SW 1271 (cell line): ENCODE data around the gene LUC7L3.

ENCODE experiments used
- DNase-seq, 2 experiments: peaks; one replicate each; lab custom pipeline; 2025; lab: John Stamatoyannopoulos, UW

The LUC7L3 gene

DNA sequence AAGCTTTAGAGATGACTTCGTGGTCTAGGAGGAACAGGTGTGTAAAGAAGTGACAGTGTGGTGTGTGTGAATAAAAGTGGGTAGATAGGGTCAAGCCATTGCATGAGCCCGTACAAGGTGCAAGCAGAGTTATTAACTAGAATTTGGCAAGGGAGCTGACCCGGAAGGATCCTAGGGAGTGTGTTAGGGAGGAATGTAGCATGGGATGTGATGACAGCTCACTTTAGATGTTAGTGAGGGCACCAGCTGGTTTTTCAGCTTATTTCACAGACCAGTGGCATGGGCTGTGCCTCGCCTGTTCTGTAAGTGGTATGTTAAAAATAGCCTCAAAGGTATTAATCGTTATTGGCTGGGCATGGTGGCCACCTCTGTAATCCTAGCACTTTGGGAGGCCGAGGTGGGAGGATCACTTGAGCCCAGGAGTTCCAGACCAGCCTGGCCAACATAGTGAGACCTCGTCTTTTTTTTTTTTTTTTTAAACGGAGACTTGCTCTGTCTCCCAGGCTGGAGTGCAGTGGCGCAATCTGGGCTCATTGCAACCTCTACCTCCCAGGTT, 39.7 kb downstream of the LUC7L3 start:
- no peak for DNase-seq

DNA sequence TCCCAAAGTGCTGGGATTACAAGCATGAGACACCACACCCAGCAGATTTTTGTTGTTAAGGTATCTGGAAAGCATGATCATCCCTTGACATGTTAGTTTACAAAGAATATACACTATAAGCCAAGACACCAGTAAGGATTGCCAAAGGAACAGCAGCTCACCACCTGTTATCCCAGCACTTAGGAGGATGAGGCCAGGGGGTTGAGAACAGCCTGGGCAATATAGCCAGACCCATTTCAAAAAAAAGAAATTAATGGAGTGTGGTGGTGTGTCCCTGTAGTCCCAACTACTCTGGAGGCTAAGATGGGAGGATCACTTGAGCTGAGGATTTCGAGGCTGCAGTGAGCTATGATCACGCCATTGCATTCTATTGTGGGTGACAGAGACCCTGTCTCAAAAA, 42.8 kb downstream of the LUC7L3 start:
- DNase-seq: no peak

DNA sequence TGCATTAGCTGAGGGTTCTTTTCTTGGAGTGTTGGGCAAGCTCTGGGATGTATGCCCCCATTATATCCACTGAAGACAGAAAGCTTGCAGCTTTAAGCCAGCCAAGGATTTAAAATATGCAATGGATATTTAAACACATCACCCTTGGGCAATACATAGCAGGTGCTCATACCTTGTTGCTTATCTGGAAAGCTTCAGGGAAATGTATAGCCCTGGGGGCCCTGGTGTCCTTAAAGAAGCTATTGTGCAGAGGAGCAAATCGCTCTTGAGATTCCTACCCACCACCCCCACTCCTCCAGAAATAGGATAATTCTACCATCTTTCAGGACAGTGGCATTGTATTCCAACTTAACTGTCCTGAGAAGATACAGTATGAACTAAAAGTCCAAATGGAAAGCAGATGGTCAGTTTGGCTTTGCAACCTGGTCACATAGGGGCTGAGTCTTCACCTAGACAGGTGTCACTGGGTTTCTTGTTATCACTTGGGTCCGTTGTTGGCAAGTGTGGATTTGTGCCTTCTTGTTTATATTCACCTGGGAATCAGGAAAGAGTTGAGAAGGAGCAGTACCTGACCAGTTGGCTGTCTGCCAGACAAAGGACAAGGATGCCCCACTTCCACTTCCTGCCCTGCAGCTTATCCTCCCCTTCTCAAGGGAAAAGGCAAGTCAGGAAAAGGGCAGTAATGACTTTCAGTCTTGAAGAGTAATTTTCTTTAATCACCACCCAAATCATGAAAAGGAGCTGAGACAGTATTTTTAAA, 44.5 kb downstream of the LUC7L3 start:
- no peak for DNase-seq

DNA sequence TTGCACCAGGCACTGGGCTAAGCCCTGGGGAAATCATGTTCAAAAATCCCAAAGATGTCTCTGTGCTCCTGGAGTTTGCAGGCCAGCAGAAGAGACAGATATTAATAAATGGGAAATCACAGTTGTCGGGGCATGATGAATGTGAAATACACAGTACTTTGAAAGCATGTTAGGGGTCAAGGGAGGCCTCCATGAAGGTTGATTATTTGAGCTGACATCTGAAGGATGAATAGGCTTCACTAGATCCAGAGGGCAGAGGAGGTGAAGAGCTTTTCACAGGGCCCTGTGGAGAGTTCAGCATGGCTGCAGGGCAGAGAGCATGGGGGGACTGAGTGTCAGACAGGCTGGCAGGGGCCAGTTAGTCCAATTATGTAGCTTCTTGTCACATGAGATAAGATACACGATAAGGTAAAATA, 45.3 kb downstream of the LUC7L3 start:
- DNase-seq: no peak

DNA sequence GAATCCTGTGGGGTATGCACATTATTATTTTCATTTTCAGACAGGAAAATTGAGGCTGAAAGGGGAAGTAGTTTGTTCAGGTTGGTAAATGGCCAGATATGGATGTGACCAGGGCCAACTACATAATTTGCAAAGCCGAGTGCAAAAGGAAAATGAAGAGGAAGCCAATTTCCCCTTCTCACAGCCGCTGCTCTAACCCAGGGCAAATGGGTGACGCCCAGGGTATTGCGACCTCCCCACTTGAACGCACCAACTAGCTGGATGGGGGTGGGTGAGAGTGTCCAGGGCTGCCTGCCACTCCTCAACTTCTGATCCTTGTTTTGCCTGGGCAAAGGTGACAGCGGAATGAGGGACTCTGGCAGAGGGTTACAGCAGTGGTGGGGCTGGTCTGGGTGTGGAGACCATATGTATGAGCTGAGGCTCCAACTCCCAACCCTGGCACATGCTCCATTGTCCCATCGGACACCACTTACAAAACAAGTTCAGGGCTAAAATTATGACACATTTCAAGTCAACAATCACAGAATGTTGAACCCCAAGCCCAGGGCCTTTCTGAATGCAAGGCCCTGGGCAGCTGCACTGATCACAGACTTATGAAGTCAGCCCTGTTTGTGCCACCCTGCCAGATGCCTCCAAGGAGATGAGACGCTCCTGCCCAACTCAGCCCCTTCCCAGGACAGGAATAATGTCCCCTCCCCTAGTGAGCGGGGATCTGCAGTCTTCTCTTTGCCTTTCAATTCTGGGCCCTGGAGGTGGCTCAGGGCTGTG, 46.2 kb downstream of the LUC7L3 start:
- no peak for DNase-seq

DNA sequence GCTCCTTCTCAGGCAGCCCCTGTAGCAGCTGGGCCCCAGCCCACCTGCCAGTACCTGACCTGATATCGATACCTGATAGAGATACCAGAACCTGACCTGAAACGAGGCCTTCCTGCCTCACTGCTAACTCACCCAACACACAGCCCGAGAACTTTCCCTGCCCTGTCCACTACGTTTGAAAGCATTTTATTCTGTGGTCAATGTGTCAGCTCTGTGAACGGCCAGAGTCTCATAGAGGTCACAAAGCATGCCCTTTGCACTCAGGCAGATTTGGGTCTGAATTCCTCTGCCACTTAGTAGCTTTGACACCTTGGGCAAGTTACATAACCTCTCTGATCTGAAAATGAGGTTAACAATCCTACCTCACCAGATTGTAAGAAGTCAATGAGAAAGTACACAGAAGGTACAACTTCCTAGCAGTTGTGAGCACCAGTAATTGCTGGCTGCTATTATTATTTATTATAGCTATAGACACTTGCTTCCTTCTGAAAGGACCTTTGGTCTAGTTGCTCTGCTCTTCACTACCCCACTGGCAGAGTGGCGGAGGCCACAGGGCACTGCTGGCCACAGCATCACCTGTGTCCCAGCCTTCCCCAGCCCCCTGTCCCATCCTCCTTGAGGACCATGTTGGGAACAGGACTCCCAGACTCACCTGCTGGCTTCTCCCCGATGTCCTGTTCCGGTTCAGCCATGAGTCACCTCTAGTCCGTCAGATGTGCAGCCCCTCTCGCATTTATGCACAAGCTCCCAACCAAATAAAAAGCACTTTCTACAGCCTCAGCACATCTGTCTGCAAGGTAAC, 47.0 kb downstream of the LUC7L3 start:
- DNase-seq: no peak

DNA sequence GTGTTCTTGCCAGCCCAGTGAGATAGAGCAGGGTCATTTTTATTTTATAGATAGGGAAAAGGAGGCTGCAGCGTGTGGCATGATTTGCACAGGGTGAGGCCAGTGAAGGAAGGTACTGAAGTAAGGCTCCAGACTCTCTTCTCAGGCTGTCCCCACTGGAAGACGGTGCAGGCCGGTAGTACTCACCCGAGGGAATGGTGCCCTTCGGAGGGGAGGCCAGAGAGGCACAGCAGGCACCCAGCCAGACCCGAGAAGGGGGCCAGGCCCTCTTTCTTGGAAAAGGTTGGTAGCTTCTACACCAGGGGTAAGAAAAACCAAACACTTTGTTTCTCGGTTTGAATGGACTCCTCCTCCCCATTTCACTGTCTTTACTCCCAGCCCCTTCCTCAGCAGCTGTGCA, 47.6 kb downstream of the LUC7L3 start:
- no peak for DNase-seq

DNA sequence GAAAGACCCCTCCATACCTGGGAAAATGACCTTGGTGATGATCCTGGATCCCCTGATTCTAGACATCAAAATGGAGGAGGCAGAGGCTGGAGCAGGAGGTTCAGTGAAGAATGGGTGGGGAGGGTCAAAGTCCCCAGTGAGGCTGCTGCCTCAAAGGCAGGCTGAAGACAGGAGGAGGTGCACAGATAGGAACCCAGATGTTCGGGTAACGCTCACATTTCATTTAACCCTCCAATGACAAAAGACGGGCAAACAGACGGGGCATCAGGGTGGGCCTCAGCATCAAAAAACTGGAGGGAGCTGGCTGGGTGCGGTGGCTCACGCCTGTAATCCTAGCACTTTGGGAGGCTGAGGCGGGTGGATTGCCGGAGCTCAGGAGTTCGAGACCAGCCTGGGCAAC, 48.0 kb downstream of the LUC7L3 start, which contains the start of gene ANKRD40CL:
TSS of gene ANKRD40CL (minus strand) at position 73 of the 400 bp plus-strand sequence. CDS start 605 bp downstream, outside the sequence.
- DNase-seq: no peak

DNA sequence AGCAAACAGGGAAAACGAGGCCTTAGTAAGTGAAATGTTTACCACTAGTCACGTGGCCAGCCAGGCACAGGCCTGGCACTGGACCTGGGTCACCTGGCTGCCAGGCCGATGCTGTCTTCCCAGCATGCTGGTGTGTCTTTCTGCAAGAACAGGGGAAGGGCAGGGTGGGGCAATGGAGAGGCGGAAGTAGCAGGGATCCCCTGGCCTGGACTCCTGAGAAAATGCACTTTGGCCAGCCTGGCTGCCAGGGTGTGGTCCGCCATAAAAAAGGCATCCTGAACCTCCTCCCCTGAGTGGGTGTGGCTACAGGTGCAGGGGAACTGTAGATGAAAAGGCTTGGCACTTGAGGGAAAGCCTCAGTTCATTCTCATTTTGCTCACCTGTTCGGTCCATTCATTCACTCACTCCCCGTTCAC, 49.0 kb downstream of the LUC7L3 start:
- DNase-seq: no peak

DNA sequence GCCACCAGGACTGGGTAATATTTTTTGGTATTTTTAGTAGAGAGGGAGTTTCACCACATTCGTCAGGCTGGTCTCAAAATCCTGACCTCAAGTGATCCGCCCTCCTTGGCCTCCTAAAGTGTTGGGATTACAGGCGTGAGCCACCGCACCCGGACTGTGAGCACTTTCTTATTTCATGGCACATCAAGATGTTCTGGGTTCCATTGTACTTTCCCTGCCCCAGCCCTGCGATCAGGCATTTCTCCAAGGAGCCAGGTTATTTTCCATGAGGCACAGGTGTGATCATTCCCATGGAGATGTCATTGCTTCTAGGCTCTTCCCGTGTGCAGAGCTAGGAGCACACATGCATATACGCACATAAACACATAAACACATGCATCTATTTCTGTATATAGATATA, 50.5 kb downstream of the LUC7L3 start:
- no peak for DNase-seq

DNA sequence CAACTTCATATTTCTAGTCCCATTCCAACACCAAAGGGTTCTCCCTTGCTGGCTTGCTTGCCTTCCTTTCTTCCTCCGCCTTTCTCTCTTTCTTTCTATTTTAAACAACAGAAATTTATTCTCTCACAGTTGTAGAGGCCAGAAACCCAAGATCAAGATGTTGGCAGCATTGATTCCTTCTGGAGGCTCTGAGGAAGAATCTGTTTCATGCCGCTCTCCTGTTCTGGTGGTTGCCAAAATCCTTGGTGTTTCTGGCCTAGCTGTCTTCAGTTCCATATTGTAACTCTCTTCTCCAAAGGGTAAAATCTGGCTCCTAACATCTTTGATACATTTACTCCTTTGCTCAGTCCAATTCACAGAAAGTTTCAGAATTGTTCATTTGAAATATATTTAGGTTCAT, 50.9 kb downstream of the LUC7L3 start:
- no peak for DNase-seq

DNA sequence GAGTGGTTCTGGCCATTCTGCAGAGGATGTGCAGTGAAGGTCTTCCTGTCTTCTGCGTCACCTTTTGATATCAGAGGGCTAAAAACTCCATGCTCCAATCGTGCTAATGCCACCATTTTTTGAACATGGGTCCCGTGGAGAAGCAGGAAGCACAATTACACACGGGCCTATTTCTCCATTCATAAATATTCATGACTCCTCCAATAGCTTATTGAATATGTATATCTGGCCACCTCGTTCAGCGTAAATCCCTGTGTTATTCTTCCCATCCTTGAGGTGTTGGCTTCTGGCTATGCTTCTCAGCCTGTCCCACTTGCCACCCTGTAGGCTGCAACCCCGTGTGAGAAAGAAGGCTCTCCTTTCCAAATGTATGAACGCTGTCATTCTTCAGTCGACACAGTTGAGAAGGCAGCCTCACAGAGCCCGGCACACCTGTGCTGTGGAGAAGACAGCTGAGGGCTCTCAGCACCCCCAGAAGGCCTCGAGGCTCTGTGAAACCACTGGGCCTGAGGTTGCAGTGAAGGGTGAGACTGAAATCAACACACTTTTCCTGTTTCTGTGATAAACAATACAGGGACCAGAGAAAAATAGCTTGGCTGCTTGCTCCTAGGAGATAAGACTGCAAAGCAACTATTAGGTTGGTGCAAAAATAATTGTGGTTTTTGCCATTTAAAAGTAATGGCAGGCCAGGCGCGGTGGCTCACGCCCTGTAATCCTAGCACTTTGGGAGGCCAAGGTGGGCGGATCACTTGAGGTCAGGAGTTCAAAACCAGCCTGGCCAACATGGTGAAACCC, 52.8 kb downstream of the LUC7L3 start:
- no peak for DNase-seq

DNA sequence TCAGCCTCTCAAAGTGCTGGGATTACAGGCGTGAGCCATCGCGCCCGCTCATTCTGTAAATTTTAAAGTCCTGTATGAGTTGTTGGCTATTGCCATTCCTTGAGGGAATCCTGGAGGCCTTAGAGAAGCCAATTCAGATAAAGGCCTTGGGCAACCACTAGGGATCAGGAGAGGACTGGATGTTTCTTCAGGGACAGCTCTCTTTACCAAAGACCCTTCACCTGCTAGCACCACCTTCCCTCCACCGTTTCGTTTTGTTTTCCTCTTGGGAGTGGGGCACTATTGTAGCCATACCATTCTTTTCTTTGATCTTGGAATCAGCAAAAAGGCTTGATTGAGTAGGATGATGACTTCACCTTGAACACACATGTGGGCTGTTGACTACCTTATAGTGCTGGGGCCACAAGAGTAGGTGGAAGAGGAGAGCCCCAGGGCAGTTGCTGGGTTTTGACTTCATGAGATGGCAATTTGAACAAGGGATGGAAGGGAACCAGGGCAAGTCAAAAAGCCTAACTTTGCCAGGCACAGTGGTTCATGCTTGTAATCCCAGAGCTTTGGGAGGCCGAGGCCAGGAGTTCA, 54.9 kb downstream of the LUC7L3 start:
- no peak for DNase-seq

DNA sequence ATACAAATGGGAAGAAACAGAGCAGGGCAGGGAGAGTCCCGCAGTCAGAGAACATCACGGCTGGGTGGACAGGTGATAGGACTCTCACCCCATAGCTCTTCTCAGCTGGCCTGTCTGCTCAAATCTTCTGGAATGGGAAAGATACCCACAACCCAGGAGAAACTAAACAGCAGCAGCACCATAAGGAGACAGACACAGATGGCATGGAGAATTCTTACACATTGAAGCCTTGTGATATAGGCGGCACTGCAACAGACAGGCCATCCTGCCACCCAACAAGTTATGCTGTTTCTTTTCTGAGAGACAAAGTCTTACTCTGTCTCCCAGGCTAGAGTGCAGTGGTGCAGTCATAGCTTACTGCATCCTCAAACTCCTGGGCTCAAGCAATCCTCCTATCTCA, 56.5 kb downstream of the LUC7L3 start:
- no peak for DNase-seq

DNA sequence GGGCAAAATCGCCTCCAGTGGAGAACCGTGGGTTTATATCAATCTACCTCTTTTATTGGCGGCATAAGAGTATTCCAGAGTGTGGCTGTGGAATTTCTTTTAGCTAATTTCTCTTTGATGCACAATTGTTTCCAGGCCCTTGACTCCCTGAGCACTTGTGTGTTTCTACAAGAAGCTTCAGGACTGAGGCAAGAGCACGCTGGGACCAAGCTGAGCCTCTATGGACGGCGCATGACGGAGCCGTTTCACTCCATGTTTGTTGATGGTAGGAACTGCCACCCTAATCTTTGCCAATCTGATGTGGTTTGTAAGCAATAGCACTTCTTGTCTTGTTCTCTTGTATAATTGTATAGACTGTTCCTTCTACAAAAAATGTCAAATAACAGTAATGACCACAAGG, 59.1 kb downstream of the LUC7L3 start:
- DNase-seq: no peak

DNA sequence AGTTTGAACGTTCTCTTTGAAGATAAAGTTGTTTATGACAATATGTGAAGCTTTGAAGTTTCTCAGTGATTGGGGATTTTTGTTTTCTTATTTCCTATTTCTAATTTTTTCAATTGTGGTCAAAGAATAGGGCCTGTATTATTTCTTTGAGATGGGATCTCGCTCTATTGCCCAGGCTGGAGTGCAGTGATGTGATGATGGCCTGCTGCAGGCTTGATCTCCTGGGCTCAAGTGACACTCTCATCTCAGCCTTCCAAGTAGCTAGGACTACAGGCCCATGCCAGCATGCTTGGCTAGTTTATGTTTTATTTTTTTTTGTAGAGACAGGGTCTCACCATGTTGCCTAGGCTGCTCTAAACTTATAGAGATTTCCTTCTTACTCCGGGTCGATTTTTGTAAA, 59.6 kb downstream of the LUC7L3 start:
- DNase-seq: no peak

DNA sequence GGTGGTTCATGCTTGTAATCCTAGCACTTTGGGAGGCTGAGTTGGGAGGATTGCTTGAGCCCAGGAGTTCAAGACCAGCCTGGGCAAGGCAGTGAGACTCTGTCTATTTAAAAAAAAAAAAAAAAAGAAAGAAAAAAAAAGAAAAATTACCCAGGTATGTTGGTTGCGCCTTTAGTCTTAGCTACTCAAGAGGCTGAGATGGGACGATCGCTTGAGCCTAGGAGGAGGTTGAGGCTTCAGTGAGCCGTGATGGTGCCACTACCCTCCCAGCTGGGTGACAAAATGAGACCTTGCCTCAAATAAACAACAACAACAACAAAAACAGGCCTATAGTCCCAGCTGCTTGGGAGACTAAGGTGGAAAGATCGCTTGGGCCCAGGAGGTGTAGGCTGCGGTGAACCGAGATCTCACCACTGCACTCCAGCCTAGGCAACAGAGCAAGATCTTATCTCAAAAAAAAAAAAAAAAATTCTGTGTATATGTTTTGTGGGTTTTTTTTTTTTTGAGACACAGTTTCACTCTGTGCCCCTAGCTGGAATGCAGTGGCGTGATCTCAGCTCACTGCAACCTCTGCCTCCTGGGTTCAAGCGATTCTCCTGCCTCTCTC, 60.4 kb downstream of the LUC7L3 start:
- DNase-seq: no peak

DNA sequence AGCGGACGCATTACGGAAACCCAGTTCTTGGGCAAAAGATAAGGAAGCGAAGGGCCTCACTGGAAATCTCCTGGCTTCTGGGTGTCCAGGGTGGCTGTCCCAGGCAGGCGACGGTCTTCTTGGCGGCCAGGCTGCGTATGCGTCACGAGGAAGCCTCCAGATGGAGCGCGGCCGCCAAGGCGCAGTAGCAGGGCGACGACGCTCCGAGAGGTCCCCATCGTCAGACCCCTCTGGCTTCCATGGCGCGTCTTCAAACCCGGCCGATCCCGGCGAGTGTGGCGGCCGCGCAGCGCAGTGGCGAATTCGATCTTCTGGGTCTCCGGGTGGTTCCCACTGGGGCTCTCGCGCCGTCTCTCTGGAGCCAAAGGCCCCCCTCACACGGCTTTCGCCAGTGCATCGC, 61.8 kb downstream of the LUC7L3 start:
- no peak for DNase-seq

DNA sequence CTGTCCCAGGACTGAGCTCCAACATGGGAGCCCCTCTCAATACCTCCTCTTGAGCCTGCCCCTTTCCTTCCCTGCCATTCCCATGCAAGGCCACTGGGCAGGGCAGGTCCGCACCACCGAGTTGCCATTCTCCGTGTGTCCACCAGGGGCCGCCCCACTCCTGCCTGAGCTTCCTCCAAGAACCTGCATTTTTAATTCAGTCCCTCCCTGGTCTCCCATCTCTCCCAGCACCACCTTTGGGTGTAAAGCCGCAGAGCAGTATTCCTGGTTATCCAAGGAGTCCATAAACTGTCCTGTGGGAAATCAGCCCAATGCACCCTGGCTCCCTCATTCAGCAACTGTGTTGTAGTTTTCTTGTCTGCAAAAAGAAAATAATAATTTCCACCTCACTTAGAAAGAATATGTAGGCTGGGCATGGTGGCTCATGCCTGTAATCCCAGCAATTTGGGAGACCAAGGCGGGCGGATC, 63.8 kb downstream of the LUC7L3 start:
- DNase-seq: peak; percentile 53 to 85

DNA sequence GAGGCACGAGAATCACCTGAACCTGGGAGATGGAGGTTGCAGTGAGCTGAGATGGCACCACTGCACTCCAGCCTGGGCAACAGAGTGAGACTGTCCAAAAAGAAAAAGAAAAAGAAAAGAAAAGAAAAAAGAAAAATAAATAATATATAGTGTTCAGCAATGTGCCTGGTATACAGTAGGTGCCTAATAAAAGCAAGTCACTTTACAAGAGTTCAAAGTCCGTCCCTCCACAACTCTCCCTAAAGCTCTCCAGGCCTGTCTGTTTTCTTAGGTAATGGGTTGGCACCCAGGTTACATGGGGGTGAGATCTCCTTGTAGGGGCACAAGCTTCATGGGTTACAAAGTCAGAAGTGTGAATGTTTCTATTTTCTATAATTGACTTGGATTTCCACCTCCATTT, 64.5 kb downstream of the LUC7L3 start:
- no peak for DNase-seq

DNA sequence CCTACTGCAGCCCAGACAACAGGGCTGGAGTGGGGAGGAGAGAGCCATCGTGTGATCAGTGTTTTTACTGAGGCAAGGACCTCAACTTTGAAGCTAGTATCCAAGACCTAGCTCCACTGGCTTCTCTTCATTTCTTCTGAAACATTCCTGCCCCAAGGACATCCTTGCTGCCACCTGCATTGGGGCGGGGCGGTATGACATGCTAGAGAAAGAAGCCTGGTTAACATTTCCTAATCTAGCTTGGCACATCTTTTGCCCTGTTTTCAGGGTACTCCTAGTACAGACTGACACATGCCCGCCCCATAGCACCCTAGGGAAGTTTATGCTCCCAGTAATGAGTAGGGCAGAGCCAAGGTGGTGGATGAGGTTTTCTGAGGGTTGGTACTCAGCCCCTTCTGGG, 65.7 kb downstream of the LUC7L3 start:
- DNase-seq: no peak
